HG03520 (cell line): ENCODE data around the gene TSTD2.
"Not testable (repeated sequence)": the region's sequence is repeated elsewhere in the genome, so short reads cannot be mapped to it uniquely, and the experiment has no call there.

Experiments
- ATAC-seq: cut with Tn5 transposase; IDR thresholded peaks from one replicate; pipeline ENCODE4 v1.9.1; 2021; ENCODE audit warnings: mild to moderate bottlenecking, moderate library complexity; ENCODE audit not compliant: unreplicated experiment

The TSTD2 gene

GRCh38 chr9:97593960-97594359, 39.2 kb downstream of the TSTD2 start:
- no peak for ATAC-seq

GRCh38 chr9:97592126-97592525, 41.0 kb downstream of the TSTD2 start:
- no peak for ATAC-seq

DNA sequence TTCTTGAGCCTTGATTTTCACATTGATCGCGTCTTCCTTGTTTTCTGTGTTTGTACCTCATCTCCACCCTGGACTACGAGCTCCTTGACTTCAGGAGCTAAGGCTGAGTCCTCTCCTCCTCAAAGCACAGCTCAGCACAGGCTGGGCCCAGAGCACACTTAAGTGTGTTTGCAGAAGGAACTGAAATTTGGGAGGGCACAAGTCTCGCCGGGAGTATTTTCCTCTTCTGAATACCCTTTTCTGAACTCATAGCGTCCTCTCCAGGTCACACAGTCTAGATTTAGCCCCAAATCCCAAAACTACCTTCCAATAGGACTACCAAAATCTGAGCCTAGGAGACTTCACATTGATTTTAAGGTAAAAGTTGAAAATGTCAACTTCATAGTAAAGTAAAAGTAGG, 41.6 kb downstream of the TSTD2 start:
- no peak for ATAC-seq

DNA sequence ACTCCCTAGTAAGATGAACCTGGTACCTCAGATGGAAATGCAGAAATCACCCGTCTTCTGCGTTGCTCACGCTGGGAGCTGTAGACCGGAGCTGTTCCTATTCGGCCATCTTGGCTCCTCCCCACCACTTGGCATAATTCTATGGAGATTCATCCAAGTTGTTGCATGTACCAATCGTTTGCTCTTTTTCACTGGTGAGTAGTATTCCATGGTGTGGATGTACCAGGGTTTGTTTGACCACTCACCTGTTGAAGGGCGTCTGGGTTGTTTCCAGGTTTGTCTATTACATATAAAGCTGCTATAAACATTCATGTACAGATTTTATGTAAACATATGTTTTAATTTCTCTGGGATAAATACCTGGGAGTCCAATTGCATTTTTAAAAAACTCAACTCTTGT, 46.3 kb downstream of the TSTD2 start:
- ATAC-seq: not testable (repeated sequence)

DNA sequence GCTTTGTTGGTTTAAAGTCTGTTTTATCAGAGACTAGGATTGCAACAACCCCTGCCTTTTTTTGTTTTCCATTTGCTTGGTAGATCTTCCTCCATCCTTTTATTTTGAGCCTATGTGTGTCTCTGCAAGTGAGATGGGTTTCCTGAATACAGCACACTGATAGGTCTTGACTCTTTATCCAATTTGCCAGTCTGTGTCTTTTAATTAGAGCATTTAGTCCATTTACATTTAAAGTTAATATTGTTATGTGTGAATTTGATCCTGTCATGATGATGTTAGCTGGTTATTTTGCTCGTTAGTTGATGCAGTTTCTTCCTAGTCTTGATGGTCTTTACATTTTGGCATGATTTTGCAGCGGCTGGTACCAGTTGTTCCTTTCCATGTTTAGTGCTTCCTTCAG, 48.4 kb downstream of the TSTD2 start:
- not testable (repeated sequence) for ATAC-seq

- not testable (repeated sequence) for ATAC-seq
Observed at GRCh38 chr9:97581590-97581989, 51.6 kb downstream of the TSTD2 start.

DNA sequence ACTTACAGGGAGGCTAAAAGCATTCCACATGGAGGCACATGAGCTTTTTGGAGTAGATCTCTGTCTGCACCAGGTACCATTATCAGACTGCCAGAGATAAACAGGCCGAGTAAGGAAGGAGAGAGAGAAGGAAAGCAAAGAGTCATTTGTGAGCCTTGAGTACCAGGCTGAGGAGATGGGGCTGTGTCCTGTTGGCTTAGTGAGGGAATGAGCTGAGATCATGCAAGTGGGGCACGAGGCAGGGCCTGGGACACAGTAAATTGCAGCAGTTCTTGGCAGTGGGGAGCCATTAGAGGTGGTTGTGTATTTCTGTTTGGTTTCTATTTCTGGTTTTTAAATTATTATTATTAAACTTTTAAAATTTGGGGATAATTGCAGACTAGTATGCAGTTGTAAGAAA, 53.3 kb downstream of the TSTD2 start:
- ATAC-seq: no peak

DNA sequence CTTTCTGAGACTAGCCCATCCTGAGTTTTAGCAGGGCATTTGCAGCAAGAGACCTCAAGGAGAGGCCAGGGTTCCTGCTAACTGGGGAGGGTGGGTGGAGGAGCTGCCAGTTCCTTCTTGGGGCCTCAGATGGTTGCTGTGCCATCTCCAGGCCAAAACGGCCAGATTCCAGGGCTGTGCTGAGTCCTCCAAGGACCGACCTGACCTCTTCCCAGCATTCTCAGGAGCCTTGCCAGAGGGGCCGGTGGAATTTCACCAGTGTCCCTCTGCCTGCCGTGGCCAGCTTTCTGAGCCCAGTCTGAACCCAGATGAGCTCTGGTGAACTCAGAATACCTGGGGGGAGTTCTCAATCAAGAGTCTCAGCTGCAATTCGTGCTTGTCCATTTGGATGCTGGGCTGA, 54.3 kb downstream of the TSTD2 start:
- no peak for ATAC-seq

- no peak for ATAC-seq
Observed at GRCh38 chr9:97577051-97577450, 56.1 kb downstream of the TSTD2 start.

DNA sequence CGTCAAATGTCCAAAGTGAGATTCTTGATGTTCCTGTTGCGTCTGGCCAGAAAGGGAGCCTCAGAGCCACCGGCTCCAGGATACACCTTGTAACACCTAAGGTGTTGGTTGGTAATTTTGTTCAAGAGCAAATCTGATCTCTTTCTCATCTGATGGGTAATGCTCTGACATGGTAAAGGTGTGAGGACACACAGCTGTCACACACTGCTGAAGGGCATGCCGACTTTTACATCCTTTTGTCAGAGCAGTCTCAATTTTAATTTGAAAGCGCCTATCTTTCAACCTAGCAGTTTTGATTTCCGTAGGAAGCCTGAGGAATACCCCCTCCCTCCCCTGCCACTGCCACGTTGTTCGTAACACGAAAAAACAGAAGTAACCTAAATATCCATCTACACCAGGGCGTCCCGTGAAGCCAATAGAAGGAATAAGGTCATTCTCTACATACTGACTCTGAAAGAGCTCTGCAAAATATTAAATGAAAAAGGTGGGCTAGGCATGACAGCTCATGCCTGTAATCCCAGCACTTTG, 57.4 kb downstream of the TSTD2 start:
- ATAC-seq: no peak

GRCh38 chr9:97574921-97575672, 58.1 kb downstream of the TSTD2 start:
- ATAC-seq: not testable (repeated sequence)

- not testable (repeated sequence) for ATAC-seq
Observed at GRCh38 chr9:97574101-97574571, 59.0 kb downstream of the TSTD2 start.

- no peak for ATAC-seq
Observed at GRCh38 chr9:97573482-97574073, 59.6 kb downstream of the TSTD2 start.

- no peak for ATAC-seq
Observed at GRCh38 chr9:97572892-97573365, 60.2 kb downstream of the TSTD2 start.

GRCh38 chr9:97572196-97572891, 60.8 kb downstream of the TSTD2 start:
- ATAC-seq: no peak

DNA sequence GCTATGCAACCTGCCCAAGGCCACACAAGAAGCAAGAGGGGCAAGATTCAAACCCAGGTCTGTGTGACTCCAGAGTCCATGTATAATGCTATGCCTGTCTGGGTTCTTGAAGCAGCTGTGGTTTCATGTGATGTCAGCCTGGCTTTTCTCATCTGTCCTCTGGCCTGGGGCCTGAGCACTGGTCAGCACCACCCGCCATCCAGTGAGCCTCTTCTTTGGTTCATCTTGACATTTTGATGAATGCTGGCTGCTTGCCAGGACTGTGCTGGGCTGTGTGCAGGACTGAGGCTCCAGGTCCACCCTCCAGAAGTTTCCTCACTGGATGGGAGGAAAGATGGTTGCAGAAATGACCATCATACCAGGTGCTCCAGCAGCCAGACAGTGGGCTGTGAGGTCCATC, 61.5 kb downstream of the TSTD2 start:
- no peak for ATAC-seq

GRCh38 chr9:97570899-97571298, 62.3 kb downstream of the TSTD2 start:
- no peak for ATAC-seq

- no peak for ATAC-seq
Observed at GRCh38 chr9:97568461-97569275, 64.5 kb downstream of the TSTD2 start.

- ATAC-seq: no peak
Observed at GRCh38 chr9:97567894-97568202, 65.3 kb downstream of the TSTD2 start.

DNA sequence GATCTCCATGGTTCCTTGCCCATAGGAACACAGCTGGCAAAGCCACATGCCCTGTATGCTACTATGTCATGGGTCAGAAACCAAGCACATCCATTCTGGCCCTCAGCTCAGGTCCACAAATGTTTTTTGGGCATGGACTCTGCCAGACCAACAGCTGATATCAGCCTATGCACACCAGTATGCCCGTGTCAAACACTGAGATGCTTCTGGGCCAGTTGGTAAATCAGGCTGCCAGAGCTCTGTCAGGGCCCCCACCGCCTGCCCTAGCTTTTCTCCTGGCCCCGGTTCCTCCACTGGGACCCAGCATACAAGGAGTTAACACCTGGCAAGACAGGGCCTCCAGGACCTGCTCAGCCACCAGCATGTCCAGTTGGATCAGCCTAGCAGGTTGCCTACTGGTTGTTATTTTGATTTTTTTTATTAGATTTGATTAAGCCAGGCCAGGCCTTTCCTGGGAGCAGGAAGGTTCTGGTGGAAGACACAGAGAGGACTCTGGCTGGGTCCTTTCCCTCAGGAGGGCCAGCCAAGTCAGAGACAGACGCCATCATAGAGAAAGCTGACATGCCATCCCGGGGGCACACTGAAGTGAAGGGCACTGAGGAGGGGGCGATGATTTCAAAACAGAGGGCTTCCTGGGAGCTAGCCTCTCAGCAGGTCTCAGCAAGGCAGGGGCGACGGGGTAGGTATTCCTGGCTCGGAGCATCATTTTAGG, 65.8 kb downstream of the TSTD2 start:
- ATAC-seq: no peak
